HepG2 (cell line): Measurements from ENCODE around the gene PLOD3. TPM values are rescaled to one million over a fixed set of nuclear protein-coding genes. Genes with fewer than 3 reads are reported as not detected.
A peak's percentile ranks its signal among the peaks of the same experiment; 100 is the strongest.

Source experiments
- ADNP ChIP-seq: sonication (generic); formaldehyde crosslinking; IDR thresholded peaks from 2 replicates; pipeline ENCODE4 v1.4.0; 2020; ENCODE audit warnings: missing genetic modification reagents
- FIP1L1 ChIP-seq: fragments of 200-400 bp; formaldehyde crosslinking; IDR thresholded peaks from 2 replicates; pipeline ENCODE4 v1.6.1; 2018; ENCODE audit warnings: low read depth, mild to moderate bottlenecking, low read length, moderate library complexity, borderline replicate concordance; ENCODE audit not compliant: insufficient read depth
- HMGXB4 ChIP-seq, 2 experiments: sonication (generic) in 1 of 2; formaldehyde crosslinking in 1 of 2; IDR thresholded peaks; 2 replicates each; pipeline versions ENCODE4 v1.4.0 to v1.6.1; 2018 to 2020; ENCODE audit warnings: missing genetic modification reagents in 2 of 2, borderline replicate concordance in 1 of 2, low read depth in 1 of 2, mild to moderate bottlenecking in 1 of 2, missing biosample characterization in 1 of 2
- IRF1 ChIP-seq: sonication (generic); formaldehyde crosslinking; IDR thresholded peaks from 2 replicates; pipeline ENCODE4 v1.4.0; 2020; ENCODE audit warnings: low read depth, mild to moderate bottlenecking, missing genetic modification reagents
- KDM1A ChIP-seq: IDR thresholded peaks from 2 replicates; pipeline ENCODE4 v1.6.1; 2016; ENCODE audit warnings: missing compliant biosample characterization
- MTF1 ChIP-seq: sonication (generic); formaldehyde crosslinking; IDR thresholded peaks from 2 replicates; pipeline ENCODE4 v1.5.0; 2020; ENCODE audit warnings: missing genetic modification reagents
- MYC ChIP-seq: sonication (generic); formaldehyde crosslinking; IDR thresholded peaks from 2 replicates; pipeline ENCODE4 v1.9.0; 2021; ENCODE audit warnings: missing genetic modification reagents, borderline replicate concordance
- PCBP2 ChIP-seq: fragments of 200-400 bp; formaldehyde crosslinking; optimal IDR thresholded peaks from 2 replicates; pipeline ENCODE3; 2018; ENCODE audit warnings: low read length, low read depth; ENCODE audit not compliant: poor library complexity, severe bottlenecking
- RXRB ChIP-seq: IDR thresholded peaks from 2 replicates; pipeline ENCODE4 v1.6.1; 2016; ENCODE audit warnings: borderline replicate concordance, missing genetic modification reagents, missing compliant biosample characterization
- SMARCE1 ChIP-seq: fragments of 450-650 bp; IDR thresholded peaks from 2 replicates; pipeline ENCODE4 v1.6.1; 2017; ENCODE audit warnings: borderline replicate concordance
- USF2 ChIP-seq, 2 experiments: sonication (generic) in 1 of 2; formaldehyde crosslinking in 1 of 2; IDR thresholded peaks; 2 replicates each; pipeline versions ENCODE4 v1.5.1 to v1.6.1; 2011 to 2020; ENCODE audit warnings: borderline replicate concordance in 1 of 2, low read depth in 1 of 2, low read length in 1 of 2, mild to moderate bottlenecking in 1 of 2, missing genetic modification reagents in 1 of 2, moderate library complexity in 1 of 2
- ZNF121 ChIP-seq: sonication (generic); formaldehyde crosslinking; IDR thresholded peaks from 2 replicates; pipeline ENCODE4 v1.5.0; 2020; ENCODE audit warnings: mild to moderate bottlenecking, missing genetic modification reagents
- ZNF362 ChIP-seq: sonication (generic); formaldehyde crosslinking; IDR thresholded peaks from 2 replicates; pipeline ENCODE4 v1.4.0; 2020; ENCODE audit warnings: missing genetic modification reagents, mild to moderate bottlenecking, borderline replicate concordance
- ZNF510 ChIP-seq: sonication (generic); formaldehyde crosslinking; IDR thresholded peaks from 2 replicates; pipeline ENCODE4 v1.4.0; 2020; ENCODE audit warnings: low read depth, mild to moderate bottlenecking, missing genetic modification reagents
- ZNF619 ChIP-seq: sonication (generic); formaldehyde crosslinking; IDR thresholded peaks from 2 replicates; pipeline ENCODE4 v1.4.0; 2020; ENCODE audit warnings: mild to moderate bottlenecking, missing genetic modification reagents
- polyA plus RNA-seq, 8 experiments: library from polyadenylated mRNA; depleted of rRNA in 3 of 8; stranded (reverse) in 7 of 8; unstranded in 1 of 8; fragments of >200 nt; fragmentation: Illumina TruSeq in 4 of 8; extraction: Trizol in 4 of 8; gene quantifications; 2 replicates each; pipeline versions ENCODE4 v1.2.1 to v1.2.3, GENCODE V29; 2011 to 2016; ENCODE audit warnings: low read depth in 4 of 8, missing spikeins in 1 of 8, mixed read lengths in 1 of 8; ENCODE audit not compliant: insufficient read depth in 1 of 8
- total RNA-seq, 5 experiments: library from RNA; depleted of rRNA; stranded (reverse); fragments of >200 nt; fragmentation: Illumina TruSeq; extraction: Trizol; gene quantifications; 2 replicates each; pipeline ENCODE4 v1.2.3, GENCODE V29; 2016; ENCODE audit warnings: low read depth in 1 of 5
- TF ChIP-seq, protein P1 (sequence below): sonication (generic); formaldehyde crosslinking; IDR thresholded peaks from 2 replicates; pipeline ENCODE4 v1.4.0; 2020; ENCODE audit warnings: missing genetic modification reagents

Gene PLOD3
- total and polyA plus RNA-seq, 2 of the 13 experiments (the other 11 are each of a cell fraction or from before 2014, with no cell fraction given), result 65.8 to 67.4 TPM

- no peak for TF ChIP-seq USF2 (IDR thresholded peaks at IDR 0.05; ENCODE audit: low read depth, low read length)
- peak; percentile 24; the same call in 1 of the 2 replicates for TF ChIP-seq USF2 (CRISPR knock-in tag; IDR thresholded peaks at IDR 0.05; ENCODE audit: borderline replicate concordance)
- TF ChIP-seq IRF1, result no peak
- TF ChIP-seq, protein P1, sequence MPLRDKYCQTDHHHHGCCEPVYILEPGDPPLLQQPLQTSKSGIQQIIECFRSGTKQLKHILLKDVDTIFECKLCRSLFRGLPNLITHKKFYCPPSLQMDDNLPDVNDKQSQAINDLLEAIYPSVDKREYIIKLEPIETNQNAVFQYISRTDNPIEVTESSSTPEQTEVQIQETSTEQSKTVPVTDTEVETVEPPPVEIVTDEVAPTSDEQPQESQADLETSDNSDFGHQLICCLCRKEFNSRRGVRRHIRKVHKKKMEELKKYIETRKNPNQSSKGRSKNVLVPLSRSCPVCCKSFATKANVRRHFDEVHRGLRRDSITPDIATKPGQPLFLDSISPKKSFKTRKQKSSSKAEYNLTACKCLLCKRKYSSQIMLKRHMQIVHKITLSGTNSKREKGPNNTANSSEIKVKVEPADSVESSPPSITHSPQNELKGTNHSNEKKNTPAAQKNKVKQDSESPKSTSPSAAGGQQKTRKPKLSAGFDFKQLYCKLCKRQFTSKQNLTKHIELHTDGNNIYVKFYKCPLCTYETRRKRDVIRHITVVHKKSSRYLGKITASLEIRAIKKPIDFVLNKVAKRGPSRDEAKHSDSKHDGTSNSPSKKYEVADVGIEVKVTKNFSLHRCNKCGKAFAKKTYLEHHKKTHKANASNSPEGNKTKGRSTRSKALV, result no peak
- 0 out of 2 replicates have a peak, but pooled peaks have one; percentile 16 for TF ChIP-seq MYC (CRISPR knock-in tag)
- no peak for TF ChIP-seq MTF1 (CRISPR knock-in tag)
- TF ChIP-seq ZNF121 (CRISPR knock-in tag), result peak; percentile 78
- no peak for TF ChIP-seq FIP1L1
- 0 out of 2 replicates have a peak, but pooled peaks have one; percentile 10 for TF ChIP-seq KDM1A (CRISPR knock-in tag)
- 0 out of 2 replicates have a peak, but pooled peaks have one; percentile 27 for TF ChIP-seq RXRB (CRISPR knock-in tag)
- TF ChIP-seq ZNF362 (CRISPR knock-in tag), result no peak
- TF ChIP-seq ZNF619, result no peak
- TF ChIP-seq HMGXB4 (CRISPR knock-in tag; IDR thresholded peaks at IDR 0.05; ENCODE audit: borderline replicate concordance in 1 of 2, low read depth in 1 of 2), result no peak
- no peak for TF ChIP-seq SMARCE1
- no peak for TF ChIP-seq PCBP2
- no peak for TF ChIP-seq ADNP (CRISPR knock-in tag)
- no peak for TF ChIP-seq ZNF510 (CRISPR knock-in tag)
Observed at GRCh38 chr7:101220295-101220694, 2.9 kb upstream of the PLOD3 start (continued).
